Endothelial cell of umbilical vein (primary cell): ENCODE measurements around the gene TBX15. TPM values are rescaled to one million over a fixed set of nuclear protein-coding genes. Genes with fewer than 3 reads are reported as not detected.

ENCODE experiments used
- BruUV-seq: library from RNA; stranded (reverse); fragments of 400-500 nt; replicated peaks from 2 replicates; lab custom pipeline; 2021; lab: Mats Ljungman, UMichigan
- CTCF ChIA-PET: fragments of 300-600, 350-600 bp; sonication (Branson Sonifier 250); formaldehyde crosslinking; loops from one replicate; lab custom pipeline; 2021; ENCODE audit warnings: antibody characterized with exemption, inconsistent platforms; lab: Charles Lee
- POLR2A ChIA-PET: fragments of 300-600, 350-600 bp; sonication (Branson Sonifier 250); formaldehyde crosslinking; loops from one replicate; lab custom pipeline; 2021; ENCODE audit warnings: antibody characterized with exemption, inconsistent platforms; lab: Charles Lee
- DNase-seq: peaks from one replicate; pipeline ENCODE4 v3.0.0-alpha.2; 2011; ENCODE audit warnings: low read depth, low spot score
- FAIRE-seq: peaks from 2 replicates; lab custom pipeline; 2011; peaks lifted over from hg19 to GRCh38; lab: Jason Lieb, UNC
- H2AFZ ChIP-seq: 2 replicates; pipeline ENCODE4 v1.6.0; 2012; ENCODE audit warnings: low read depth, low read length, control low read depth, inconsistent platforms
- H3K27ac ChIP-seq: 2 replicates; pipeline ENCODE4 v1.5.1; 2011; ENCODE audit warnings: low read depth, mild to moderate bottlenecking, control low read depth, low read length, moderate library complexity; ENCODE audit not compliant: insufficient read depth
- H3K27me3 ChIP-seq, 2 experiments: 2 replicates each; pipeline versions ENCODE4 v1.6.0 to v1.6.1; 2011; ENCODE audit warnings: low read length in 2 of 2, mixed read lengths in 1 of 2; ENCODE audit not compliant: control insufficient read depth in 2 of 2, insufficient read depth in 2 of 2
- H3K36me3 ChIP-seq, 2 experiments: 2 replicates in 1 of 2; 3 replicates in 1 of 2; pipeline ENCODE4 v1.5.1; 2011; ENCODE audit warnings: low read length in 2 of 2, mild to moderate bottlenecking in 1 of 2, moderate library complexity in 1 of 2; ENCODE audit not compliant: control insufficient read depth in 2 of 2, insufficient read depth in 2 of 2; ENCODE audit errors: extremely low read depth in 1 of 2
- H3K4me1 ChIP-seq: 3 replicates; pipeline ENCODE4 v1.5.1; 2011; ENCODE audit warnings: mild to moderate bottlenecking, low read length; ENCODE audit not compliant: control insufficient read depth, insufficient read depth; ENCODE audit errors: extremely low read depth
- H3K4me2 ChIP-seq: 2 replicates; pipeline ENCODE4 v1.6.1; 2011; ENCODE audit warnings: low read length, control low read depth, mixed read lengths; ENCODE audit not compliant: insufficient read depth
- H3K4me3 ChIP-seq, 3 experiments: fragments of 200-600 bp in 1 of 3; sonication (generic), shearing (Covaris generic) in 1 of 3; replicated peaks in 1 of 3; 2 replicates each; pipeline ENCODE4 v1.5.1; 2011 to 2016; ENCODE audit warnings: control low read depth in 3 of 3, low read length in 3 of 3, mild to moderate bottlenecking in 2 of 3, inconsistent platforms in 1 of 3, low read depth in 1 of 3, moderate library complexity in 1 of 3; ENCODE audit not compliant: insufficient read depth in 1 of 3
- H3K79me2 ChIP-seq: 2 replicates; pipeline ENCODE4 v1.6.0; 2012; ENCODE audit warnings: low read length, inconsistent platforms; ENCODE audit not compliant: control insufficient read depth, insufficient read depth
- H3K9ac ChIP-seq: replicated peaks from 2 replicates; pipeline ENCODE3; 2011; ENCODE audit warnings: low read length, control low read depth; ENCODE audit not compliant: insufficient read depth; ENCODE audit errors: extremely low read depth
- H3K9me1 ChIP-seq: replicated peaks from 3 replicates; pipeline ENCODE4 v1.6.0; 2011; ENCODE audit warnings: mild to moderate bottlenecking, low read length; ENCODE audit not compliant: control insufficient read depth, insufficient read depth; ENCODE audit errors: extremely low read depth
- H3K9me3 ChIP-seq: replicated peaks from 2 replicates; pipeline ENCODE4 v1.5.1; 2012; ENCODE audit warnings: low read length, inconsistent platforms; ENCODE audit not compliant: control insufficient read depth, insufficient read depth
- H4K20me1 ChIP-seq: replicated peaks from 2 replicates; pipeline ENCODE3; 2011; ENCODE audit warnings: mild to moderate bottlenecking, low read length; ENCODE audit not compliant: control insufficient read depth, insufficient read depth; ENCODE audit errors: extremely low read depth
- FOS ChIP-seq: IDR thresholded peaks from 2 replicates; pipeline ENCODE4 v1.6.1; 2011; ENCODE audit warnings: mild to moderate bottlenecking, low read length, moderate library complexity, borderline replicate concordance; ENCODE audit not compliant: insufficient read depth
- GATA2 ChIP-seq: IDR thresholded peaks from 2 replicates; pipeline ENCODE4 v1.7.0; 2011; ENCODE audit warnings: low read depth, mild to moderate bottlenecking, moderate library complexity, mixed read lengths, low read length; ENCODE audit not compliant: insufficient read length, insufficient read depth
- JUN ChIP-seq: IDR thresholded peaks from 2 replicates; pipeline ENCODE4 v1.6.1; 2011; ENCODE audit warnings: borderline replicate concordance, low read depth; ENCODE audit not compliant: insufficient read length, insufficient read depth
- MYC ChIP-seq: IDR thresholded peaks from one replicate; pipeline ENCODE4 v1.6.1; 2011; ENCODE audit warnings: mild to moderate bottlenecking, low read depth, low read length
- POLR2A ChIP-seq: IDR thresholded peaks from 2 replicates; pipeline ENCODE4 v1.6.1; 2012; ENCODE audit warnings: low read depth, mild to moderate bottlenecking, control low read depth, low read length
- dilution Hi-C: fragments of 300-500 bp; cut with MboI; formaldehyde crosslinking; loops from one replicate; pipeline ENCODE4 v1.15.0; 2019; ENCODE audit warnings: low sequenced_read_pairs; ENCODE audit not compliant: extremely low pct_ligation_motif_present
- intact Hi-C: fragments of 100-400 bp; cut with micrococcal nuclease; formaldehyde crosslinking; loops from one replicate; pipeline ENCODE4 v1.10.0; 2022
- polyA plus RNA-seq, 4 experiments: library from polyadenylated mRNA; depleted of rRNA in 3 of 4; stranded (reverse) in 3 of 4; unstranded in 1 of 4; fragments of >200 nt; gene quantifications; 2 replicates each; pipeline versions ENCODE4 v1.2.1 to v1.2.3, GENCODE V29; 2011 to 2012; ENCODE audit warnings: missing spikeins in 1 of 4
- total RNA-seq: library from RNA; stranded (reverse); gene quantifications from 2 replicates; pipeline ENCODE4 v1.2.3, GENCODE V29; 2021
- TF ChIP-seq, protein P1 (sequence below): IDR thresholded peaks from 2 replicates; pipeline ENCODE4 v1.6.1; 2011; ENCODE audit not compliant: insufficient read depth, insufficient read length
- TF ChIP-seq, protein P2 (sequence below), 2 donors: IDR thresholded peaks; 1 replicate in 1 of 2; 2 replicates in 1 of 2; pipeline ENCODE4 v1.5.1; 2011; ENCODE audit warnings: low read length in 2 of 2, mild to moderate bottlenecking in 2 of 2, moderate library complexity in 2 of 2, control low read depth in 1 of 2, inconsistent platforms in 1 of 2, low read depth in 1 of 2; ENCODE audit not compliant: insufficient read depth in 1 of 2; ENCODE audit errors: extremely low read depth in 1 of 2

The TBX15 gene
- total and polyA plus RNA-seq, 2 donors (not counting 3 experiments of a cell fraction or from before 2014, with no cell fraction given), result 0.01 TPM; not detected in 1

DNA sequence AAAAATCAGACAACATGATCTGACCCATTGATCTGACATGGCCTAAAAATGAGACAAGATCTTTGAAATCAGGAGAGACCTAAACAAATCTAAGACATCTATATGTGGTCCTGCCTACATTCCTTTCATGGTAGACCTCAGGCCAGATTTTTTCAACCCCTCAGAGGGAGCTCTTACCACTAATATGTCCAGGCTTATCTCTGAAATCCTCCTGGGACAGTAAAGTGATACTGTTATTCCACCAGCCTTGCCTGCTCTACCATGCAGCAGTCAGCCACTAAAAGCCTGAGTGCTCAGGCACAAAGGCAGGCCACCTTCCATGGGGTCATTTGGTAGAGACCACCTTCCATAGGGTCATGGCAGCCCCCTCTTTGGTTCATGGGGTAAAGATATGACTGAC, 126.9 kb downstream of the TBX15 start:
- intact Hi-C loops (no loop called here), dilution Hi-C loops (no loop called here)
- no peaks in the 10 kb centered on the region for H4K20me1 ChIP-seq
- POLR2A ChIA-PET, result no interaction called here
- H3K27me3 ChIP-seq, result no peaks in the 10 kb centered on the region
- H3K9me1 ChIP-seq, result no peaks in the 10 kb centered on the region
- no peak overlapping the region for H3K4me3 ChIP-seq
- no peaks in the 10 kb centered on the region for H3K79me2 ChIP-seq
- no peaks in the 10 kb centered on the region for H3K36me3 ChIP-seq
- CTCF ChIA-PET, result no interaction called here
- DNase-seq, result no peak
- H3K27ac ChIP-seq, result no peak overlapping the region
- TF ChIP-seq GATA2 (no peak), FOS (no peak), JUN (no peak), MYC (no peak), POLR2A (no peak)
- TF ChIP-seq, protein P1, sequence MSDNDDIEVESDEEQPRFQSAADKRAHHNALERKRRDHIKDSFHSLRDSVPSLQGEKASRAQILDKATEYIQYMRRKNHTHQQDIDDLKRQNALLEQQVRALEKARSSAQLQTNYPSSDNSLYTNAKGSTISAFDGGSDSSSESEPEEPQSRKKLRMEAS, result no peak
- TF ChIP-seq, protein P2, sequence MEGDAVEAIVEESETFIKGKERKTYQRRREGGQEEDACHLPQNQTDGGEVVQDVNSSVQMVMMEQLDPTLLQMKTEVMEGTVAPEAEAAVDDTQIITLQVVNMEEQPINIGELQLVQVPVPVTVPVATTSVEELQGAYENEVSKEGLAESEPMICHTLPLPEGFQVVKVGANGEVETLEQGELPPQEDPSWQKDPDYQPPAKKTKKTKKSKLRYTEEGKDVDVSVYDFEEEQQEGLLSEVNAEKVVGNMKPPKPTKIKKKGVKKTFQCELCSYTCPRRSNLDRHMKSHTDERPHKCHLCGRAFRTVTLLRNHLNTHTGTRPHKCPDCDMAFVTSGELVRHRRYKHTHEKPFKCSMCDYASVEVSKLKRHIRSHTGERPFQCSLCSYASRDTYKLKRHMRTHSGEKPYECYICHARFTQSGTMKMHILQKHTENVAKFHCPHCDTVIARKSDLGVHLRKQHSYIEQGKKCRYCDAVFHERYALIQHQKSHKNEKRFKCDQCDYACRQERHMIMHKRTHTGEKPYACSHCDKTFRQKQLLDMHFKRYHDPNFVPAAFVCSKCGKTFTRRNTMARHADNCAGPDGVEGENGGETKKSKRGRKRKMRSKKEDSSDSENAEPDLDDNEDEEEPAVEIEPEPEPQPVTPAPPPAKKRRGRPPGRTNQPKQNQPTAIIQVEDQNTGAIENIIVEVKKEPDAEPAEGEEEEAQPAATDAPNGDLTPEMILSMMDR (IDR thresholded peaks at IDR 0.05; ENCODE audit: extremely low read depth in 1 of 2, insufficient read depth in 1 of 2, low read depth in 1 of 2, low read length in 2 of 2), result no peak
- H3K9me3 ChIP-seq, result no peaks in the 10 kb centered on the region
- H3K4me2 ChIP-seq, result no peak overlapping the region
- BruUV-seq, result no TSS peak
- no peak overlapping the region for H2AFZ ChIP-seq
- FAIRE-seq, result no peak
- no peaks in the 10 kb centered on the region for H3K4me1 ChIP-seq
- no peak overlapping the region for H3K9ac ChIP-seq
